OCI-LY3 (cell line): Measurements from ENCODE around the gene SPATS1.

ENCODE experiments used
- H2AFZ ChIP-seq: fragments of 200-600, 300-600 bp; shearing (Covaris generic); 2 replicates; pipeline ENCODE4 v1.6.0; 2014; ENCODE audit warnings: antibody characterized with exemption, low read depth, low read length
- H3K27ac ChIP-seq: fragments of 200-600, 300-600 bp; sonication (generic); 2 replicates; pipeline ENCODE4 v1.5.1; 2014; ENCODE audit warnings: mild to moderate bottlenecking, low read length, moderate library complexity, mixed read lengths
- H3K27me3 ChIP-seq: fragments of 200-600, 300-600 bp; sonication (generic); 2 replicates; pipeline ENCODE4 v1.6.1; 2014; ENCODE audit warnings: low read depth, low read length, mixed read lengths
- H3K36me3 ChIP-seq: fragments of 200-600, 300-600 bp; sonication (generic); replicated peaks from 2 replicates; pipeline ENCODE3; 2014; ENCODE audit warnings: low read depth, low read length, mixed read lengths
- H3K4me1 ChIP-seq: fragments of 300-600, 200-600 bp; sonication (generic); 2 replicates; pipeline ENCODE4 v1.6.1; 2014; ENCODE audit warnings: low read length, mixed read lengths
- H3K4me2 ChIP-seq: fragments of 200-600, 300-600 bp; sonication (generic); 2 replicates; pipeline ENCODE4 v1.6.1; 2014; ENCODE audit warnings: low read length, mixed read lengths
- H3K4me3 ChIP-seq: fragments of 300-600, 200-600 bp; sonication (generic); 2 replicates; pipeline ENCODE4 v1.5.1; 2014; ENCODE audit warnings: antibody characterized with exemption, mild to moderate bottlenecking, low read length, moderate library complexity
- H3K79me2 ChIP-seq: fragments of 300-600, 200-600 bp; shearing (Covaris generic); 2 replicates; pipeline ENCODE4 v1.6.1; 2014; ENCODE audit warnings: mild to moderate bottlenecking, low read length, mixed read lengths
- H3K9ac ChIP-seq: fragments of 300-600, 200-600 bp; shearing (Covaris generic); 2 replicates; pipeline ENCODE4 v1.6.0; 2014; ENCODE audit warnings: mild to moderate bottlenecking, low read length, moderate library complexity
- H3K9me3 ChIP-seq: fragments of 200-600, 300-600 bp; shearing (Covaris generic); 2 replicates; pipeline ENCODE4 v1.6.1; 2014; ENCODE audit warnings: low read length, mixed read lengths; ENCODE audit not compliant: insufficient read depth
- H4K20me1 ChIP-seq: fragments of 200-600, 300-600 bp; sonication (generic); 2 replicates; pipeline ENCODE4 v1.6.1; 2016; ENCODE audit warnings: low read length, mixed read lengths; ENCODE audit not compliant: insufficient read depth
- CTCF ChIP-seq: fragments of 200-600, 300-600 bp; sonication (generic); IDR thresholded peaks from 2 replicates; pipeline ENCODE4 v1.5.1; 2014; ENCODE audit warnings: antibody characterized with exemption, low read length, low read depth
- EZH2phosphoT487 ChIP-seq: fragments of 200-600 bp; shearing (Covaris generic); IDR thresholded peaks from 2 replicates; pipeline ENCODE4 v1.6.1; 2018; ENCODE audit warnings: antibody characterized with exemption, mixed run types, low read depth

SPATS1 gene

GRCh38 chr6:44386364-44386928 lies 44.0 kb downstream of the SPATS1 start:
- H4K20me1 ChIP-seq: peaks cover 24% of the 10 kb centered on the region
- peak overlapping the region; percentile 87 for H3K4me2 ChIP-seq
- no peak overlapping the region for H3K27ac ChIP-seq
- H3K4me3 ChIP-seq: peak overlapping the region; percentile 79
- TF ChIP-seq CTCF (no peak), EZH2phosphoT487 (no peak)
- H3K9me3 ChIP-seq: no peaks in the 10 kb centered on the region
- peaks cover 9% of the 10 kb centered on the region for H3K36me3 ChIP-seq
- no peaks in the 10 kb centered on the region for H3K27me3 ChIP-seq
- peaks cover 36% of the 10 kb centered on the region for H3K79me2 ChIP-seq
- peaks cover 21% of the 10 kb centered on the region for H3K4me1 ChIP-seq
- peak overlapping the region; percentile 93; the same call in 1 of the 2 replicates for H2AFZ ChIP-seq
- peak overlapping the region; percentile 89 for H3K9ac ChIP-seq

GRCh38 chr6:44386929-44387345 lies 44.5 kb downstream of the SPATS1 start:
- peaks cover 24% of the 10 kb centered on the region for H4K20me1 ChIP-seq

GRCh38 chr6:44387346-44388134 lies 45.1 kb downstream of the SPATS1 start, which contains the start of gene CDC5L:
Gene CDC5L, plus strand, starts transcription at chr6:44387706. Its CDS starts 118 bp downstream, at chr6:44387824.
- Histone ChIP-seq H3K4me3 (peak within 1 kb of the TSS; percentile 79), H3K79me2 (peaks cover 42% of the 10 kb centered on the region), H3K27me3 (no peaks in the 10 kb centered on the region), H3K4me1 (peaks cover 21% of the 10 kb centered on the region), H2AFZ (peak within 1 kb of the TSS; percentile 93), H3K9me3 (no peaks in the 10 kb centered on the region), H3K36me3 (peaks cover 15% of the 10 kb centered on the region), H3K9ac (peak within 1 kb of the TSS; percentile 89), H3K27ac (peak within 1 kb of the TSS; percentile 85), H4K20me1 (peaks cover 24% of the 10 kb centered on the region), H3K4me2 (peak within 1 kb of the TSS; percentile 87)
- TF ChIP-seq EZH2phosphoT487: no peak
- no peak for TF ChIP-seq CTCF

More at GRCh38 chr6:44386929-44387345, 44.5 kb downstream of the SPATS1 start:
- Histone ChIP-seq H3K9ac (peak overlapping the region; percentile 89), H3K79me2 (peaks cover 41% of the 10 kb centered on the region), H3K36me3 (peaks cover 10% of the 10 kb centered on the region), H3K27ac (peak overlapping the region; percentile 85), H3K4me3 (peak overlapping the region; percentile 79), H3K27me3 (no peaks in the 10 kb centered on the region), H3K4me2 (peak overlapping the region; percentile 87), H3K9me3 (no peaks in the 10 kb centered on the region), H3K4me1 (peaks cover 21% of the 10 kb centered on the region), H2AFZ (peak overlapping the region; percentile 93)
- TF ChIP-seq CTCF (no peak), EZH2phosphoT487 (no peak)

GRCh38 chr6:44388135-44388487 lies 45.7 kb downstream of the SPATS1 start:
- Histone ChIP-seq H3K27me3 (no peaks in the 10 kb centered on the region), H3K27ac (no peak overlapping the region)

More at GRCh38 chr6:44388135-44388487, 45.7 kb downstream of the SPATS1 start:
- Histone ChIP-seq H3K4me1 (peaks cover 21% of the 10 kb centered on the region), H4K20me1 (peaks cover 24% of the 10 kb centered on the region), H3K4me3 (peak overlapping the region; percentile 79), H2AFZ (no peak overlapping the region), H3K79me2 (peaks cover 42% of the 10 kb centered on the region), H3K4me2 (peak overlapping the region; percentile 87), H3K36me3 (peaks cover 19% of the 10 kb centered on the region), H3K9ac (peak overlapping the region; percentile 89), H3K9me3 (no peaks in the 10 kb centered on the region)
- no peak for TF ChIP-seq CTCF
- TF ChIP-seq EZH2phosphoT487: no peak
